GM18909 (cell line): ENCODE results near the gene DNAJC7.
"Not testable (repeated sequence)": the region's sequence is repeated elsewhere in the genome, so short reads cannot be mapped to it uniquely, and the experiment has no call there.

Source experiments
- ATAC-seq: cut with Tn5 transposase; IDR thresholded peaks from one replicate; pipeline ENCODE4 v1.9.1; 2021; ENCODE audit warnings: mild to moderate bottlenecking; ENCODE audit not compliant: unreplicated experiment, poor library complexity

DNAJC7 gene

DNA sequence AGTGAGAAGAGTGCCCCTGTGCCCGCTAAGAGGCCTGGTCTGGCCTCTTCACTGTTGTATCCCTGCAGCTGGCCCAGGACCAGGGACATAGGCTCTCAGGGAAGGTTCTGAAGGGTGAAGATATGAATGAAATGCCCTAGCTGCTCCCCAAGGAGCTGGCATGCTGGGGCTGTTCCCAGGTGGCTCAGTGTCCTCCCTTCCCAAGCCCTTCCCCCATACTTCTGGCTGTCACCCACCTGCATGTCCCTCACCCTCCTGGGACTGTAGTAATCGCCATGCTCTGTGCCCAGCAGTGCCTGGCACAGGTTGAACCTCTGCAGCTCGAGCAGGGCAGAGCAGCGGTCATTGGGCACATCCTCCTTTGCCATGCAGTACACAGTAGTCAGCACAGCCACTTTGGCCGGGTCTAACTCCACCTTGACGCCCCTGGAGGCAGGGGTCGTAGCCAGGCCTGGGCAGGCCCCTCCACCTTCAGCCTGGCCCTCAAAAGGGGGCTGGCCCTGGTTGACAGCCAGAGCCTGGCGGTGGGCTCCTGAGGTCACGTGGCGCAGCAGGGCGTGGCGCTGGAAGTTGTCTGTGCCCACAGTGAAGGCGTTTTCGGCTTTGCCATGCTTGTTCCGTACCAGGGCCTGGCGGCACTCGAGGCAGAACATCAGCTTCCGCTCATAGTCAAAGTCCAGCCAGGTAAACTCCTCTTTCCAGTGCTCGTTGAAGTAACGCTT is 25.5 kb upstream of the DNAJC7 start:
- no peak for ATAC-seq

DNA sequence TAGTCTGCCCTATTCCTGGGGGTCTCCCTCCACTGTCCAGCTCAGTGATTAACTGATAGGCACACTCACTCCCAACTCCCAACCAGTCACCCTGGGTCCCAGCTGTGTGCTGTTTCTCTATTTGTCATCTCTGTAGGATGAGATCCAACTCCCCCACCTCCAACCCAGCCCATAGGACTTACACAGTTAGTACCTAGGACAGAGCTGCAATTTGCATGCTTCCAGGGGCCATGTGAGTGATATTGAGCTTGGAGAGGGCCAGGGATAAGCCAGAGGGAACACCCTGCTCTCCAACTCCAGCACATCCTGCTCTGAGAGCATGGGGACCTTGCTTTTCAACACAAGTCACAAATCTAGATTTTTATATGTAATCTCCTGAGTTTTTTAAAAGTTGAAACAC is 24.4 kb upstream of the DNAJC7 start:
- ATAC-seq = no peak

DNA sequence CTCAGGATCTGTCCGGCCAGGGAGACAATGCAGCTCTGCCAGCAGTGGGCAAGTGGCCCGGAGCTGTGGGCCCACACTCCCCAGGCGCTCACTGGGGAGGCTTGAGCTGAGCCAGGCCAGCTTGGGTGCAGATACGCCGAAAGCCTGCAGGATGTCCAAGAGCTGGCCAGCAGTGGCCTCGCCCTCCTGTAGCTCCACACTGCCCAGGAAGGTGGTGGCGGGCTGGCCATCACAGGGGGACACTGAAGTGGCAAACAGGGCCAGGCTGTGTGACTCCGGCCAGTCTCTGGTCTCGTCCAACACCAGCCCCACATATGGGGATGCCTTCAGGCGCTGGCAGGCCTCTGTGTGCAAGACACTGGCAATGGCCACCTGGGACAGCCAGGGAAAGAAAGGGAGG is 23.6 kb upstream of the DNAJC7 start:
- no peak for ATAC-seq

DNA sequence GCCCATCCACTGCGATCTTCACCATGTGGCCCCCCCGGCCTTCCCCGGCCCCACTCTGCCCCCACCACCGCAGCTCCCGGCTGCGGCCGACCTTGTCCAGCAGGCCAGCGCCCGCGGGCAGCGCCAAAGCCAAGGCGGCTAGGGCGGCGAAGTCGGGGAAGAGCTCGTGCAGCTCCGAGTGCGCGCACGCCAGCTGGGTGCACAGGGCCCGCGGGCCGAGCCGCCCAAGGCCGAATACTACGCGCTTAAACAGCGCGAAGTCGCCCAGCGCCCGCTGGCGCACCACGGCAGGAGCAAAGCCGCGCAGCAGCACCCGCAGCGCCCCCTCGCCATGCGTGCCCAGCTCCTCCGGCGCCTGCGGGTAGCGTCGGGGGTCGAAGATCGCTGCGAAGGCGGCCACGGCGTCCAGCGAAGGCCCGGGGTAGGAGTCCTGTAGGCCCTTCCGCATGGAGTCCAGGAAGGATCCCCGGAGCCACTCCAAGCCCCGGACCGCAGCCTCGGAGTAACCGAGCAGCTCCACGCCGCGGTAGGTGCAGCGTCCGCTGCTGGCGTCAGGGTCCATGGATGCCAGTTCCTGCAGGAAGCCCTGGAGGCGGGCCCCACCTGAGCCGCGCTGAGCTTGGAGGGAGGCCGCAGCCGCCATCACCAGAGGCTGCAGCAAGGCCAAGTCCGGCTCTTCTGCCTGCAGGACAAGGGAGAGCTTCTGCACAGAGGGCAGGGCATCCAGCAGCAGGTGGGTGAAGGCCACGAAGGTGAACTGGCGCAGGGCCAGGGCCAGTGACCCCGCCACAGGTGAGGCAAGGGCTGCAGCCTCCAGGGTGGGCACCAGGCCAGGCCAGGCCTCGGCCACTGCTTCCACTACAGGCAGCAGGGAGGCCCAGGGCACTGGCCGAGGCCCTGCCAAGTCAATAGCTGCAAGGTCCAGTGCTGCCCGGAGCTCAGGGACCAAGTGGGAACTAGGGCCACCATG is 22.8 kb upstream of the DNAJC7 start:
- no peak for ATAC-seq

DNA sequence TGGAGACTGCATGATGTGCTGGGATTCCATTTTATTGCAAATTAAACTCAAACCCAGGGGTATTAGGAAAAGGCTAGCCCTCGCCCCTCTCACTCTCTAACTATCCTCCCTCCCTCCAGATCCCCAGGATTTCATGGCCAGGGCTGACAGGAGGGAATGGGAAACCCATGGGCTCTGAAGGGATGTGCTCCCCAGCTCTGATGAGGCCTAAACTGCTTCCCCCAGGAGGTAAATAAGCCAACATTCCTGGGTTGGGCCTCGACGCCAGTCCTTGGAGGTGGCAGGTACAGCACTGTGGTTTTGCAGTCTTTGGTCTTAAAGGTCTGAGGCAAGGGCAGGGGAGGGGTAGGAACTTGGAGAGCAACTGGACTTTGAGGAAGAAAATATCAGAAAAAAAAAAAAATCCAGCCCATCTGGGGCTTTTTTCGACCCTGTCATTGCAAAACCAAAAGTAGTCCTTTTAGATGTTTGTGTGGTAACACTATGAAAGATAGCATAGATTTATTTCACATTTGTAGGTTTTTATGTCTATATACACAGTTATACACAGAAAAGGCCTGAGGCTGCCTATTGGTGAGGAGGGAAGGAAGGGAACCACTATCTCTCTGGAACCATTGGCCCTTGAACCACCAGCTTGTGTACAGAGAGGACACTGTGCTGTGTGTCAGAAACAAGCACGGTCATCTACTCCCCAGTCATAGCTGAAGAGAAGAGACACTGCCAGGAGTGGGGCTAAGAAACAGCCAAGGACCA is 21.2 kb upstream of the DNAJC7 start:
- no peak for ATAC-seq

DNA sequence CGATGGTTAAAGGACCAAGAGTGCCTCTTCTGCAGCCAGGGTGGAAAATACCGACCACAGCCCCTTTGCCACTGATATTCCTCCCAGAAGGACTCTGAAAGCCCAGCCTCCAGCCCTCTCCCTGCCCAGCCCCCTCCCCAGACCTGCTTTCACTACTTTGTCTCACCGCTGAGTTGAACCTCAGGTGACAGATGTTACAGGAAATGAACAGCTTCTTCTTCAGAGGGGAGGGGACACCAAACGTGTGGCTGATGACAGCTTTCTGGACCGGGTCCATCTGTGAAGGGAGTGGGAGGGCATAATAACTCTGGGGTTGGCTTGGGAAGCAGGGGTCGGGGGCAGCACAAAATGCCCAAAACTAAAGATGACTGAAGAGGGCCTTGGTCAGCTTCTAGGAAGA is 16.8 kb upstream of the DNAJC7 start:
- ATAC-seq = no peak

DNA sequence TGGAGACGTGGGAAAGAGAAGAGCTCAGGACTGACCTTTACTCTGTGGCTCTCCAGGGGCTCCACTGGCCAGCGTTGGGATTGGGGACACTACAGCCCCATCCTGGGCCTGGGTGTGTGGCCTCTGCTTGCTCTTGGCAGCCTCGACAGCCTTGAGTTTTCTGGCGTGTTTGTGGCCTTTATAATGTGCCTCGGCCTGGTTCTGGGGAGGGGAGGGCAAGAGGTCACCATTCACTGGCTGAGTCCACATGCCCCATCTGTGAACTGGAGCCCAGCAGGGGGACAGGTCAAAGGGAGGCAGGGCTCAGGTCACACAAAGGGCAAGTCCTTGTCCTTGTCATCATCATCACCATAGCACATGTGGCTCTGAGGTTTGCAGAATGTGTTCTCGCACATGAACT is 14.3 kb upstream of the DNAJC7 start:
- ATAC-seq = no peak

DNA sequence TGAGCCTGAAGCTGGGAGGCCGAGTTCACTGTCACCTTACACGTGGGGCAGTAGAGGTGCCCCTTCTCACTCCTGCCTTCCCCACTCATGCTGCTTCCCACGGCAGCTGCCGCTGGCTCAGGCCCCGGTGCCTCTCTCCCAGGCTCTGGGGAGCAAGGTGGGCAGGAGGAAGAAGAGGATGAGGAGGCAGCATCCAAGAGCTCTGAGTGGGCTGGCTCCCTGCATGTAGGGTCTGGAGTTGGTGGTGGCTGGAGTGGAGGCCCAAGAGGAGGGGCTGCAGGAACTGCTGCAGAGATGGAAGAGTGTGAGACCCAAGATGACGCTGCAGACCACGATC is 11.5 kb upstream of the DNAJC7 start:
- ATAC-seq = no peak

DNA sequence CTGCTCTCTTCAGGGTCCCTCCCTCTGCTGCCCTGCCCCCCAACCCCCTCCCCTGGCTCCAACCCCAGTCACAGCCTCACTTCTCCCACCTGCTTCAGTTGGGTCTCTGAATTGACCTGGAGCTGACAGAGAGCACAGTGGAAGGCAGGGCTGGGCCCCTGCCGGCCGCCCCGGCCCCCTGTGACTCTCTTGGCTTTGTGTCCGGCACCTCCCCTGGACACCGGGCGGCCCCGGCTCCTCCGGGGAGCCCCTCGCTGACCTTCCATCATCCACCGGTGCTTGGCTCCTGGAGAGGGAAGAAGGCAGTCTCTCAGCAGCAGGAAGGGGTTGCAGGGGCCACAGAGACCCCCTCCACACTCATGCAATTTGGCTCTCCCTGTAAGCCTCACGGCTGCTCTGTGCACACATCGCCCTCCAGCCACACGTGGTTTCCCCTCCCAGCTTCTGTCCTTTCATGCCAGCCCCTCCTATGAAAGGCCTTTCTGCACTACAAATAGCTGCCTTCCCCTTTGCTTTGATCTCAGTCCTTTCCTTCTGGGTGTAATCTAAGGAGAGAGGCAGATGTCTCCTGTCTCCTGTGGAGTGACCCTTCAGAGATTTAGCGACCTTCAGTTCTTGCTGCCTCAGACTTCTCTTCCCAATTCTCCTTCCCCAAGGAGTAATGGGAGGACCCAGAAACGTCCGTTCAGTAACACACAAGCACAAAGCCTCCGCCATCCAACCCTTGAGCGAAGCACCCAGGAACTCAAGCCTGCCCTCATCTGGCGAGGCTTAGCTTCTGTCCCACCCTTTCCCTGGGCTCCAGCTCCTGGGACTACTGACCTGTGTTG is 10.9 kb upstream of the DNAJC7 start:
- no peak for ATAC-seq

DNA sequence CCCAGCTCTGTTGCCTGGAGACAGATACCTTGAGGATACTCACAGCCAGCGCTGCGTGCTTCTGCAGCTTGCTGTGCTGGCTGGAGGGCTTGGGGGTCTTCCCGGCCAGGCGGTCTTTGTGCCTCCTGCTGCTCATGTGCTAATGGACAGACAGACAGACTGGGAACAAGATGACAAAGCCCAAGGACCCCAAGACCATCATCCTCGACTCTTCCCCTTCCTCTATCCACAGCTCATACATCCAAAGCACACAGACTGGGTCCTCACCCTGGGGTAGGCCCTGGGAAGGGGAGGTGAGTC is 10.3 kb upstream of the DNAJC7 start:
- ATAC-seq = no peak

DNA sequence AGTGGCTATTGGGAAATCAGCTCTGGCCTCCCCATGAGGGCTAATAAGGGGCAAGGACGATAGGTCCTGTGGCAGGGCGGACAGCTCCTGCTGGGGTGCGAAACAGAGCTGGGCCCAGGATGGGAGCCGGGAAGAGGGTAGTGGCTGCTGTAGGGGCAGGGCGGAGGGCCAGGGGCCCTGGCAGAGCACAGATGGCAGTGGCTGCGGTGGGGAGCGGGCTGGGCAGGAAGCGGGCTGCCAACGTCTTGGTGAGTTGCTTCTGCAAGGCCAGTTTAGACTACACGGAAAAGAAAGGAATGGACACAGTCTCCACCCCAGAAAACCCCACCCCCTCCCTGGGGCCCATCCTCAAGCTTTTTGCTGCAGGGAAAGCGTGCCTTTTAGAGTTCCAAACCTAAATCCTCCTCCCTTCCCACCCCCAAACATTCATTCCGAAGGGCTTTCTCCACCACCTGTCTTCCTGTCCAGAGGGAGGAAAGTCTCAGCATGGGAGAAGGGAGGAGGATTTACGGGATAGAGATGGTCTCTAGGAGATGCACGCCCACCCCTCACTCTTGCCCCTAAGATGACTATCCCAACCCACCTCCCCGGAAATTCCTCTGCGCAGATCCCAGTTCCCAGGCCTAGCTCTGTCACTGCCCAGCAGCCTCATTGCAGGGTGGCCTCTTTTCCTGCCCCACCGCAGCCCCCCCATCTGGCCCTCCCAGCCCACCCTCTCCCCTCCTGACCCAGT is 9.8 kb upstream of the DNAJC7 start:
- ATAC-seq = no peak

DNA sequence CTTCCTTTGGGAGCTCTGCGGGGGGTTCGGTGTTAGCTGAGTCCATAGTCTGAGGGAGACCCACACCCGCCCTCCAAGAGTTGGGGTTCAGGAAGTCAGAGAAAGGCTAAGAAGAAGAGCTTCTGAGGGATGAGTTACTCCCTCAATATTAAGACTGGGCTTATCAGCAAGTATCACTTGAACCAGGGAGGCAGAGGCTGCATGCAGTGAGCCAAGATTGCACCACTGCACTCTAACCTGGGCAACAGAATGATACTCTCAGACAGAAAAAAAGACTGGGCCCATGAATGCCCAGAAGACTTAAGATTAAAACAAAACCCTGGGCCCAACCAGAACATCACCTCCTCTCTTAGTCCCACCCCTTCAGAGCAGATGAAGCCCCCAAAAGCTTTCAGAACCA is 8.7 kb upstream of the DNAJC7 start:
- ATAC-seq = no peak

DNA sequence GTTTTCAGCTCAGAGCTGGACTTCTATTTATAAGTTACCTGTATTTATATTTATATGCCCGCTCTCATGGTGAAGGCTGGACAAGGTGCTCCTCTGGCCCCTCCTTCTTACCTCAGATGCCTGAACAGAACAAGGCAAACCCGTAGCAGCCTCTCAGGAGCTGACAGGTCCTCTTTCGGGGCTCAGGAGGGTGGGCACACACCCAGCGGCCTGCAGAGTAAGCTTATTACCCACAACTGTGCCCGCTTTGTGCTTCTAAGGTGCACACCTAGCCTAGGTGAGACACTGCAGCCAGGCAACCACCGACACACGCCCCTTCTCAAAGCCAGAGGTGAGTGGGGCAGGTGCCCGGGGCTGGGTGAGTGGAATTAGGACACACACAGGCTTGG is 7.9 kb upstream of the DNAJC7 start:
- no peak for ATAC-seq

DNA sequence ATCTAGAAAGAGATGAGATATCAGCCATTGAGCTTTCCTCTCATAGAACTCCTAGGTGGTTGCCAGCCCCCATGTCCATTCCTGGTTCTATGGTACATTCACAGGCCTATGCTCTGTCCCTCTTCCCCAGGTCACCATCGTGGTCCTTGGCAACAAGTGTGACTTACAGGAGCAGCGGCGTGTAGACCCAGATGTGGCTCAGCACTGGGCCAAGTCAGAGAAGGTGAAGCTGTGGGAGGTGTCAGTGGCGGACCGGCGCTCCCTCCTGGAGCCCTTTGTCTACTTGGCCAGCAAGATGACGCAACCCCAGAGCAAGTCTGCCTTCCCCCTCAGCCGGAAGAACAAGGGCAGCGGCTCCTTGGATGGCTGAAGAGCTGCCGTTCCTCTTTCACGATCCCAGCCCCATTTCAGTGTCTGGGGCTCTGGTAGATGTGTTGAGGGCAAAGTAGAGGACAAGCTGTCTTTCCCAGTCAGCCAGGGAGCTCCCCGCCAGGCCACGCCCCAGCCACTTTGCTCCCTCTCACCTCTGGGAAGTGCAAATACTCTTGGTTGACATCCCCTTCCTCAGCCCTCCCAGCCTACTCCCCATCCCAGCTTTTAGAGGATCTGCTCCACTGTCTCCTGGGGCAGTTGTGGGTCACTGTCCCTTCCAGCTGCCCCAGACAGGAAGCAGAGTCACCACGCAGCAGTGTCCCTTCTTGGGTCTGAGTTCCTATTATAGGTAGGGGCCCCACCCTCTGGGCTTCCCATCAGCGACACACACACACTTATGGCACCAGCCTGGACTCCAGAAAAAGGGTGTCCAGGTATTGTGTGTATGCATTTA is 6.5 kb upstream of the DNAJC7 start:
- ATAC-seq = no peak

DNA sequence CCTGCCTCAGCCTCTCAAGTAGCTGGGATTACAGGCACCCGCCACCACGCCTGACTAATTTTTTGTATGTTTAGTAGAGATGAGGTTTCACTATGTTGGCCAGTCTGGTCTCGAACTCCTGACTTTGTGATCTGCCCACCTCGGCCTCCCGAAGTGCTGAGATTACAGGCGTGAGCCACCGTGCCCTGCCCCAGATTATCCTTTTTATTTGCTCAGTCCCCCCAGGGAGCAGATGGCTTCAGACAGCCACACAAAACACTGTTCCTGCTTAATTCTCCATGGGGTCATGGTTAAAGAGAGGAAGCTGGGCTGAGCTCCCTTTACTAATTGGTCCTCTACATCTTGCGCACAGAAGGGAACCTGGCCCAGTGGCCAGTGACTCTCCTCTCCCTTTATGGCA is 3.6 kb upstream of the DNAJC7 start:
- not testable (repeated sequence) for ATAC-seq

DNA sequence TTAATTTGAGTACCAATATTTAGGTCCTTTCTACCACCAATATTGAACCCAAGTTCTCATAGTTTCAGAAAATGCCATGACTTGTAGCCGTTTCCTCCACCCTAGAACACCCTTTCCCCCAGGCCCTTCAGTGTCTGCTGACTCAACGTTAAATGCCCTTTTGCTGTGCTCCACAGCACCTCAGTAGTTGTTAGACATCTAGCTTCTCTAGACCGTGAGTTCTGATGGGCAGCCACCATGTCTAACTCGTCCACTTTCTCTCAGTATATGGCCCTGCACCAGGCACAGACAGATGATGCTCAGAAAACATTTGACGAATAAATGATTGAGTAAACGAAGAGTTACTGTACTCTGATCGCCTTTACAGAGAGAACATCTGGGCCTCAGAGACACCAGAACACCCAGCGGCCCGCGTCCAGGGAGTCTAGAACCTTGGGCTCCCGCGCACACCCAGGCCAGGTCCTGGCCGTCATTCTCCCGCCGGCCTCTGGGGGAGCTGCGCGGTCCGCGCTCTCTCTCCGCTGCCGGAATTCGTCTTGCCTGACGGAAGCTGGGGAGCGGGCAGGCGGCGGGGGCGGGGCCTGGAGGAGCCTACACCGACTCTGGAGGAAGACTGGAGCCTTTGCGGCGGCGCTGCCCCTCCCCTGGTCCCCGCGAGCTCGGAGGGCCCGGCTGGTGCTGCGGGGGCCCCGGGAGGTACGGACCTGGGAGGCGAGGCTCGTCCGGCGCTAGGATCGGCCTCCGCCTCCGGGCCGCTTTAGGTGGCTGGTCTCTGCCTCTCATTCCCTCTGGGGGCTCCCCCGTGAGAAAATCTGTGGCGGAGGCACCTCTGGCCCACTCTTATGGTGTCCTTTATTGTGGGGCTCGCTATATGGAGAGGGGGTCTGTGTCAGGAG is 2.5 kb upstream of the DNAJC7 start, which contains the start of gene NKIRAS2:
Gene NKIRAS2 (plus strand): TSS at position 582 of the 896 bp plus-strand sequence. CDS start 1,488 bp downstream, outside the sequence.
- ATAC-seq = no peak

DNA sequence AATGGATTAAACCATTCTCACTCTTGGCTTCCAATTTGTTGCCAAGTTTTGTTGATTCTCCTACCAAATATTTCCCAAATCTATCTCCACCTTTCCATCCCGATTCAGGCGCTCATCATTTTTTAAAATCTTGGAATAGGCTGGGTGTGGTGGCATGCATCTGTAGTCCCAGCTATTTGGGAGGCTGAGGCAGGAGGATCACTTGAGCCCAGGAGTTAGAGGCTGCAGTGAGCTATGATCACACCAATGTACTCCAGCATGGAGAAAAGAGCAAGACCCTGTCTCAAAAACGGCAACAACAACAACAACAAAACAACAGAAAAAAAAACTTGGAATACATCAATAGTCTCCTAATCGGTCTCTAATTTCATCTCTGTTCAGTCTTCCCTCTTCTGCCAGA is 1.7 kb upstream of the DNAJC7 start:
- ATAC-seq = no peak

DNA sequence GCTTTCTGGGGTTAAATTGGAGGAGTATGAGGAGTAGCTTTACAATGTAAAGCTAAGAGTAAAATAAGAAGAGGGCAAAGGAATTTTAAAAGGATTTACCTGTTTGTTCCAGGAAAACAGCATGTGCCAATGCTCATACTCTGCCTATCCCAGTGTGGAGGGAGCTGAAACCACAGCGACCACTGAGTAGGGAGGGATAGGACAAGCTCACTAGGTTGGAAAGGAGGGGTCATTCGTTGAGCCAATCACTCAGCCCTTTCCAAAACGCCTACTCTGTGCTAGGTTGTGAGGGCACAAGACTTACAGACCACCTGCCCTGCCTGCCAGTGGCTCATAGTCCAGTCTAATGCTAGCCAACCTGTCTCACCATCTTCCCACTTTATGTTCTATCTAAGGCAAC is 1.1 kb upstream of the DNAJC7 start:
- ATAC-seq = no peak
